Ramos (cell line): ENCODE results near the gene MGAT1.
"Not testable (repeated sequence)": the region's sequence is repeated elsewhere in the genome, so short reads cannot be mapped to it uniquely, and the experiment has no call there.

Source experiments
- in situ Hi-C: fragments of 300-500 bp; cut with MboI; formaldehyde crosslinking; loops from one replicate; pipeline ENCODE4 v1.14.3; 2022; ENCODE audit warnings: low sequenced_read_pairs; ENCODE audit not compliant: unreplicated experiment

The MGAT1 gene

GRCh38 chr5:180740953-180741352 is 61.7 kb downstream of the MGAT1 start:
- in situ Hi-C loops, result not testable (repeated sequence)

- in situ Hi-C loops, result no loop called here
These were observed 62.6 kb downstream of the MGAT1 start, which contains the start of gene OR2Y1 for GRCh38 chr5:180739958-180740357. Gene OR2Y1, minus strand, starts transcription at chr5:180740058. Its CDS starts 0 bp downstream, at chr5:180740058.

GRCh38 chr5:180739271-180739670 is 63.3 kb downstream of the MGAT1 start:
- in situ Hi-C loops, result no loop called here

- in situ Hi-C loops, result no loop called here
These were observed 66.1 kb downstream of the MGAT1 start for GRCh38 chr5:180736536-180736935.
